ENCODE results near the gene DHX58.

DNA sequence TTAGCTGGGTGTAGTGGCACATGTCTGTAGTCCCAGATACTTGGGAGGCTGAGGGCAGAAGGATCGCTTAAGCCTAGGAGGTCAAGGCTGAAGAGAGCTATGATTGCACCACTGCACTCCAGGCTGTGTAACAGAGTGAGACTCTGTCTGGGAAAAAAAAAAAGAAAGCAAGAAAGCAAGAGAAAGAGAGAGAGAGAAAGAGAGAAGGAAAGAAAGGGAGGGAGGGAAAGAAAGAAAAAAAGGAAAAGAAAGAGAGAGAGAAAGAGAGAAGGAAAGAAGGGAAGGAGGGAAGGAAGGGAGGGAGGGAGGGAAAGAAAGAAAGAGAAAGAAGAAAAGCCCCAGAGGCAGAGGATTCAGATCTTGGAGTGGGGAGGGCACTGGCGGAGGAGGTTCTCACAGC is 6.5 kb downstream of the DHX58 start:
- TF ChIP-seq, protein P1, sequence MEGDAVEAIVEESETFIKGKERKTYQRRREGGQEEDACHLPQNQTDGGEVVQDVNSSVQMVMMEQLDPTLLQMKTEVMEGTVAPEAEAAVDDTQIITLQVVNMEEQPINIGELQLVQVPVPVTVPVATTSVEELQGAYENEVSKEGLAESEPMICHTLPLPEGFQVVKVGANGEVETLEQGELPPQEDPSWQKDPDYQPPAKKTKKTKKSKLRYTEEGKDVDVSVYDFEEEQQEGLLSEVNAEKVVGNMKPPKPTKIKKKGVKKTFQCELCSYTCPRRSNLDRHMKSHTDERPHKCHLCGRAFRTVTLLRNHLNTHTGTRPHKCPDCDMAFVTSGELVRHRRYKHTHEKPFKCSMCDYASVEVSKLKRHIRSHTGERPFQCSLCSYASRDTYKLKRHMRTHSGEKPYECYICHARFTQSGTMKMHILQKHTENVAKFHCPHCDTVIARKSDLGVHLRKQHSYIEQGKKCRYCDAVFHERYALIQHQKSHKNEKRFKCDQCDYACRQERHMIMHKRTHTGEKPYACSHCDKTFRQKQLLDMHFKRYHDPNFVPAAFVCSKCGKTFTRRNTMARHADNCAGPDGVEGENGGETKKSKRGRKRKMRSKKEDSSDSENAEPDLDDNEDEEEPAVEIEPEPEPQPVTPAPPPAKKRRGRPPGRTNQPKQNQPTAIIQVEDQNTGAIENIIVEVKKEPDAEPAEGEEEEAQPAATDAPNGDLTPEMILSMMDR (conservative IDR thresholded peaks at IDR 0.05 in 1 of 2, IDR thresholded peaks at IDR 0.05 in 1 of 2; ENCODE audit: extremely low read depth in 1 of 2, insufficient read depth in 1 of 2, low read depth in 1 of 2, low read length in 2 of 2), result no peak
- TF ChIP-seq EZH2 (IDR thresholded peaks at IDR 0.05; ENCODE audit: borderline replicate concordance, low read length), result no peak

Data from mammary epithelial cell (primary cell).